Activated T-cell treated with anti-CD3 and anti-CD28 coated beads, Interleukin-2, amount 50 U/mL, for 48 hours (primary cell): ENCODE data around the gene SRD5A2.

Experiments used
- DNase-seq, 2 experiments: peaks; one replicate each; pipeline ENCODE4 v3.0.0-alpha.2; 2020

The SRD5A2 gene, protein sequence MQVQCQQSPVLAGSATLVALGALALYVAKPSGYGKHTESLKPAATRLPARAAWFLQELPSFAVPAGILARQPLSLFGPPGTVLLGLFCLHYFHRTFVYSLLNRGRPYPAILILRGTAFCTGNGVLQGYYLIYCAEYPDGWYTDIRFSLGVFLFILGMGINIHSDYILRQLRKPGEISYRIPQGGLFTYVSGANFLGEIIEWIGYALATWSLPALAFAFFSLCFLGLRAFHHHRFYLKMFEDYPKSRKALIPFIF

DNA sequence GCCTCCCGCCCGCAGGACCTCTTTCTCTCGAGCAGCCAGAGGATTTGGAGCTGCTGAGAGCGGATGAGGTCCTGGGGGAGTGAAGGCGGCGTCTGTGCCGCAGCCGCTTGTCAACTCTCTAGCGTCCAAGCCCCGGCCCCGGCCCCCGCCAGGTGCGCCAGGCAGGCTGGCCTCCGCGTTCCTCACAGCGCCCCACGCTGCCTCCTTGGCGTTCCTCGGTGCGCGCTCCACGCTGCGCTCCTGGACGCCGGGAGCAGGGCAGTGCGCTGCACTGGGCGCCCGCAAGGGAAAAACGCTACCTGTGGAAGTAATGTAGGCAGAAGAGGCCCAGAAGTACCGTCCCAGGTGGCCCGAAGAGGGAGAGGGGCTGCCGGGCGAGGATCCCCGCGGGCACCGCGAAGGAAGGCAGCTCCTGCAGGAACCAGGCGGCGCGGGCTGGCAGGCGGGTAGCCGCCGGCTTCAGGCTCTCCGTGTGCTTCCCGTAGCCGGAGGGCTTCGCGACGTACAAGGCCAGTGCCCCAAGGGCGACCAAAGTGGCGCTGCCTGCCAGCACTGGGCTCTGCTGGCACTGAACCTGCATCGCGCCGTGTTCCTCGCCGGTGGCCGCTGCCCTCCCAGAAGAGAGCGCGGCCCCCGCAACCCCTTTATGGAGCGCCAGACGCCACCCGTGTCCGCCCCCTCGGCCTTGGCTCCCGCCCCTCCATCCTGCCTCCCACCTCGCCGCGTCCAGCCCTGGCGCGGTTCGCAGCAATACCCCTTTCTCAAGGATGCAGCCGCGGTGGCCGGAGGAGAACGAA lies at the start of gene SRD5A2:
TSS of gene SRD5A2 (minus strand) at position 618 of the 797 bp plus-strand sequence. CDS start at position 580, 38 bp downstream.
- no peak for DNase-seq

DNA sequence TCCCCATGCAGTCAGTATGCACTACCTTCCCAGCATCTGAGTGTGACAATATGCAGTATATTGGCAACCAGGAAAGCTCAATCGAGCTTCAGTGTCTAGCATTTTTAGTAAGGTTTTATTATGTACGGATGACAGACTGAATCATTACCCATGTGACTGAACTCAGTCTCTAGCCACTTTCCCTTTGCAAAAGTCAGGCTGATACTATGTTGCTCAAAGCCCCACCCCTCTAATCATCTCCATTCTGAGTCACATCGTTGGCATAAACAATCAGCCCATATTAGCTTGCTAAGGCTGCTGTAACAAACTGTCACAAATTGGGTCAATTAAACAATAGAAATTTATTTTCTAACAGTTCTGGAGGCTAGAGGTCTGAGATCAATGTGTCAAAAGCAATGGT lies 25.8 kb upstream of the SRD5A2 start:
- no peak for DNase-seq

DNA sequence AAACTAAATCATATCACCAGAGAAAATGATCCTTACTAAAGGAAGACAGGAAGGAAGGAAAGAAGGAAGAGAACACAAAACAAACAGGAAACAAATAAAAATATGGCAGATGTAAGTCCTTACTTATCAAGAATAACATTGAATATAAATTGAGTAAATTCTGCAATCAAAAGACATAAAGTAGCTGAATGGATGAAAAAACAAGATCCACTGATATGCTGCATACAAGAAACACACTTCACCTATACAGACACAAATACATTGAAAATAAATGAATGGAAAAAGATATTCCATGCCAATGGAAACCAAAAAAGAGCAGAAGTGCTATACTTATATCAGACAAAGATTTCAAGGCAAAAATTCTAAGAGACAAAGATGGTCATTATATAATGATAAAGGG lies 18.0 kb upstream of the SRD5A2 start:
- DNase-seq = no peak

DNA sequence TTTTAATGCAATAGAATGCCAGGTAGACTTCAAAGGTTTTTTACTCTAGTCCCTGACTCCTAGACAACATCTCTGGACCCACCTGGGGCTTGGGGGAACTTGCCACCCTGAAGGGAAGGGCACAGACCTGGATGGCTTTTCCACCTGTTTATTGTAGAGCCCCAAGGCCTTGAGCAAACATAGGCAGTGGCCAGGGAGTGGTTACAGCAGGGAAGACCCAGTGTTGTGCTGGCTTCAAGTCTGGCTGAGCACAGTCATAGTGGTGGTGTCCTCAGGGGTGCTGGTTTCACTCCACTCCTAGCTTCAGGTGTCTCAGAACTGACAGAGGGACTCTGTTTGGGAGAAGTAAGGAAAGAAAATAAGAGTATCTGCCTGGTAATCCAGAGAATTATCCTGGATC lies 5.5 kb upstream of the SRD5A2 start:
- no peak for DNase-seq

DNA sequence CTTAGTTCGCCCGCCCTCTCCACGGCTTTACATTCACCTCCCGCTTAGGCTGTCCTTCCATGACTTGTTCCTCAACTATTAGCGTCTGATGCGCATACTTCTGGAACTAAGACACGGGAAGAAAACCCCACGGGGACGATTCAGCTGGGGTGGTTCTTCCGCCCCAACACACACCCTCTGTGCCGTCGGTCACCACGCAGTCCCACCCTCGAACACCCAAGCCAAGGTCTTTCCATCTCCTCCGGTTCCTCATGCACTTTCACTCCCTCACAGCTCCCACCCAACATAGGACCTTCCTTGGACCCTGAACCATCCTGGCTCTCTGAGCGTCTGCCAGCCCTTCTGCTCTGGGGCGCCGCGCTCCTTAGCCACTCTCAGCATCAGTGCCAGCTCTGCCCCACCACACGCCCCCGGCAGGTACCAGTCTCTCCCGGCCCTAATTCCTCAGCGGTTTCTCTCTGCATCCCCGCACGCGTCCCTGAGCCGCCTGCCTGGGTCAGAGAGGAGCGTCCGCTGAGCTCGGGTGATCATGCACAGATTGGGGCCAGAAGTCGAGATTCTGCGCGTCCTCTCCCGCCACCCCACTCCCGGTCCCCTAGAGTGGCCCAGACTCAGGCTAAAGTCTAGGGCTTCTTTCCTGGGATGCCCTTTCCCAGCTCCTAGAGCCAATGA lies 522 bp upstream of the SRD5A2 start:
- no peak for DNase-seq

DNA sequence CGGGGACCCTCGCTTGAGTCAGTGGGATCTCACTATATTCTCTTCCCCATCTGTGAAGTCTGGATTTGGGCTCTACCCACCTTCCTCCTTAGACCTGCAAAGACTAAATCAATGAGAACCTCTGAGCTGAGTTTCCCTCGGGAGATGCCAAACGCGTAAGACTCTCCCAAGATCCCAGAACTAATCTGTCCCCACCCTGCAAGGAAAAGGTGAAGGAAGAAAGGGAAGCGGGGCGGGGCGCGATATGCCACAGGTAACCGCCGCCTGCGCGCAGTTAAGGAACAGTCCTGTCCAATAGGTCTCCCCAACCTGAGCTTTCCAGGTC lies 780 bp downstream of the SRD5A2 start:
- no peak for DNase-seq

DNA sequence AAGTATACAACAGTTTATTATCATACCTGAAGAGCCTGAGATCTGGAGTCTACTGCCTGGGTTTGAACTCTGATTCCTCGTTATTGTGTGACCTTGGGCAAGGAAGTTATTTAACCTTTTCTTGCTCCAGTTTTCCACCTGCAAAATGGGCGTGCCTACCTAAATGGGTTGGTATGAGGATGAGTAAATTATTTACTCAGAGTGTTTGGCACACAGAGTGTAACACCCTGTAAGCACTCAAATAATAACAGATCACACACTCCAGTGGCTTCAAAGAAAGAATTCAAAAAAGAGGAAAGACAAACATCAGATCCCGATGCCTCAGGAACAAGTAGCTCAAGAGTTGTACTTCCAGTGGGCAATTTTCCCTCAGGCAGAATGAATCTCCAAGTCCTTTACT lies 2.4 kb downstream of the SRD5A2 start:
- no peak for DNase-seq

DNA sequence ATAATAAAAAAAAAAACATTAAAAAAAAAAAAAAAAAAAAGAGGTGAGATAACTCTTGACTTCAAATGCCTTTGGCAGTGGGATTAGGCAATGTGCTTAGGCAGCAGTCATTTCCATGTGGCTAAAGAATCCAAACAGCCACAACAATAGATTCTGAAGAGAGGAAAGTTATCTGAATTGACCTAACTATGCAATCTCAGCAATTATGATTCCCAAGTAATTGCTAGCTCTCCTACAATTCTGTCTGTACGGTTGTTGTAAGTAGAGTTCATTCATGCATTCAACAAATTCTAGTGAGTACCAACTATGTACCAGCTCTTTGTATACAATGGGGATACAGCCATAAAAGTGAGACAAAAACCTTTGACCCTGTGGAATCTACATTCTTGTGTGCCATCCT lies 3.6 kb downstream of the SRD5A2 start:
- DNase-seq = no peak

DNA sequence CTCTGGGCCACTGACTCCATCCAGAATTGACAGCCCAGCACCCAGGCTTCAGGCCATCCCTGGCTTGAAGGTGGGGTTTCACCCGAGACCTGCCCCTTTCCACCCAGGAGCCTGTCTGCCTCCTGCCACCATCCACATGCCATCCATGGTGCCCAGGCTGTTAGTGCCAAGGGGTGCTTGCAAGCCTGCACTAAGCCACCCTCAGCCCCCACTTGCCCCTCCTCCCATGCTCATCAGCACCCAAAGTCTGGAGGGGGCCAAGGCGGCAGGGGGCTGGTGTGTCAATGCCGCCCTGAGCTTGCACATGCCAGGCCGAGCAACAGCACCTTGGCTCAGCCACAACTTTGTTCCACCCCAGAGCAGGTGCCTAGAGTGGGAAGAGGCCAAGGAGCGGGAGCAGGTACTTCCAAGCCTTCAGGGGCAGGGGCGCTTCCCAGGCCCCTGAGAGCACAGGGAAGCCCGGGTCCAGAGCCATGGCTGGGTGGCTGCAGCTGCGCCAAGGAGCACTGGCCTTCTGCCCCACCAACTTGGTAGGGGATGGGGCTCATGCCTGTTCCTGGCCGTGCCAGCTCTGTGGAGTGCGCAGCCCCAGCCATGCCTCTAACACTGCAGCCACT lies 12.0 kb downstream of the SRD5A2 start:
- no peak for DNase-seq

DNA sequence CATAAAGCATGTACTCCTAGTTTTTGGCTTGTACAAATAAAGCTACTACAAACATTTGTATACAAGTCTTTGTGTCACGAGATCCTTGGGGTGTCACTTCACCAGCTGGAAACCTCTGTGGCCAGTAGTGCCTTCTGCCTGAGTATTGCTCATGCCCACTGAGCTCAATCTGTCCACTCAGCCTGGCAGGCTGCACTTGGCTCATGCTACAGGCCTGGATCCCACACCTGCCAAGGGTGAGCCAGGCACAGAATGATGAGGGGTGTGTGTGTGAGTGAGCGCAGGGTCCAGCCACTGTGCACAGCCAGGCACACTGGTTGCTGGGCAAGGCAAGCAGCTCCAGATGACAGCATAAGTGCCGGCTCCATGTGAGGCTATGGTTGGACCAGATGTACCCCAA lies 13.1 kb downstream of the SRD5A2 start:
- no peak for DNase-seq

DNA sequence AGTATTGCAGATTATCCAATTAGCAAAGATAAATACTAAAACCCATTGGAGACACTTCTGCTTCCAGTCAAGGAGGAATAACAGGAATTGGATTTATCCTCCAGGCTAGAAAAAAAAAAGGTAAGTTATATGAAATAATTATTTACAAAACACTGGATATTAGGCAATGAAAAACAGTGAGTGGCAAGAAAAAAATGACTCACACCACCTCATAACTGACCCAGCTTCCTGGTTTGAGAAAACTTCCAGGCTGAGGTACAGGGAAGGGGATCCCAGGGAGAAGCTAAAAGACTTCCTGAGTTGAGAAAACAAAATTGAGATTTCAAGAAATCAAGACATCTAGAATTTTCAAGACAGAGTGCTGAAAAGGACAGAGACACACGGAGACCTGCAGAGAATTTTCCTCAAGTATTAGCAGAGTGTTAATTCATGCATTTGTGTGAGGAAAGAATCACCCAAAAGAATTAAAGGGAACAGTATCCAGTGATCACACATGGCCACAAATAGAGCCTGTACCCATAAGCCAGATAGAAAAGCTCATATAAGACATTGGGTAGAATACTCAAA lies 17.4 kb downstream of the SRD5A2 start:
- no peak for DNase-seq

DNA sequence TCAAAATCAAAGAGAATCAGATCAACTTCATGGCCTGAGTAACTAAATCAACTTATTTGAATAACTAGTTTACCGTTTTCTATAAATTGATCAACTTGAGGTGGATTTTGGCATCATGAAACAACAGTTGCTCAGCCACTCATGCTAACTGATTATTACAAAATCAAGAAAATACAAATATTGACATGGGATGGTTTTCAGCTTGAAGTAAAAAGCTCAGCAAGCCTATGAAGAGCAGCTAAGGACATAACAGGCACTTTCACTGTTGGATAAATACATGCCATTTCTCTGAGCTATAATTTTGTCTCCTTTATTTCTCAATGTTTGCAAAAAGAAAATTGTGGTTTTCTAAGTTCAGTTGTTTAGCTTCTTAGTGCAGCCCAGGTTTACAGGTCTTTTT lies 18.9 kb downstream of the SRD5A2 start:
- DNase-seq = no peak

DNA sequence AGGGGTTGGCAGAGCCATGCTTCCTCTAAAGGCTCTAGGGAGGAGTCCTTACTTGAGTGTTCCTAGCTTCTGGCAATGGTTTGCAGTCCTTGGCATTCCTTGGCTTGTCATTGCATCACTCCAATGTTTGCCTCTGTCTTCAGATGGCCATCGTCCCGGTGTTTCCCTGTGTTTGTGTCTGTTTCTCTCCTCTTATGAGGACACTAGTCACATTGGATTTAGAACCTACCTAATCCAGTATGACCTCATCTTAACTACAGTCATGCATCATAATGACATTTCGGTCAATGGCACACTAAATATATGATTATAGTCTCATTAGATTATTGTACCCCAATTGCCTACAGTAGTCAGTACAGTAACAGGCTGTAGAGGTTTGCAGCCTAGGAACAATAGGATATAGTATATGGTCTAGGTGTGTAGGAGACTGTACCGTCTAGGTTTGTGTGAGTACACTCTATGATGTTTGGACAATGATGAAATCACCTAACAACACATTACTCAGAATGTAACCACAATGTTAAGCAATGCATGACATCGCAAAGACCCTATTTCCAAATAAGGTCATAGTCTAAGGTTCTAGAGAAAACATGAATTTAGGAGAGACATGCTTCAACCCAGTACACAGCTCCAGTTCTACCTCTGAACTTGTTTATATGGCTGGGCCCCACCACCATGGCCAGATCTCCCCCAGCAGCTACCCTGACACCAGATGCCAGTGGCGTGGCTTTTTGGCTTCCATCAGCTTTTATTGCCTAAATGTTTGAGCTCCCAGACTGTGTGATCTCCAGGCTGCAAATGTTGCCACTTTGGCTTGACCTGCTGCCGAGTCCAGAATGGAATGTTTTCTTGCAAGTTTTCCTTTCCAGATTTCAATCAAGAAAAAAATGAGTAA lies 22.1 kb downstream of the SRD5A2 start:
- no peak for DNase-seq

DNA sequence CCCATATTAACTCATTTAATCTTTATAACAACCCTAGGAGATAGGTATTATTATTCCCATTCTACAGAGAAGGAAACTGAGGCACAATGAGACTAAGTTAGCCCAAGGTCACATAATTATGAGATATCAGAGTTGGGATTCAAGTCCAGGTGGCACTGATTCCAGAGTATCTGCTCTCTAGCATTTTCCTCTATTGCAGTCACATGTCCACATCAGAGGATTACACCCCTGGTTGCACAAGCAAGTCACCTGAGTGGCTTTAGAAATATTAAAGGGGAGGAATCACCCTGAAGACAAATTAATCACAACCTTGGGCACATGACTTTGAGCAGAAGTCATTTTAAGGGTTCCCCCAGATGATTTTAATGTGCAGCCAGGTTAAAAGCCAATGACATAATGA lies 23.8 kb downstream of the SRD5A2 start:
- no peak for DNase-seq

DNA sequence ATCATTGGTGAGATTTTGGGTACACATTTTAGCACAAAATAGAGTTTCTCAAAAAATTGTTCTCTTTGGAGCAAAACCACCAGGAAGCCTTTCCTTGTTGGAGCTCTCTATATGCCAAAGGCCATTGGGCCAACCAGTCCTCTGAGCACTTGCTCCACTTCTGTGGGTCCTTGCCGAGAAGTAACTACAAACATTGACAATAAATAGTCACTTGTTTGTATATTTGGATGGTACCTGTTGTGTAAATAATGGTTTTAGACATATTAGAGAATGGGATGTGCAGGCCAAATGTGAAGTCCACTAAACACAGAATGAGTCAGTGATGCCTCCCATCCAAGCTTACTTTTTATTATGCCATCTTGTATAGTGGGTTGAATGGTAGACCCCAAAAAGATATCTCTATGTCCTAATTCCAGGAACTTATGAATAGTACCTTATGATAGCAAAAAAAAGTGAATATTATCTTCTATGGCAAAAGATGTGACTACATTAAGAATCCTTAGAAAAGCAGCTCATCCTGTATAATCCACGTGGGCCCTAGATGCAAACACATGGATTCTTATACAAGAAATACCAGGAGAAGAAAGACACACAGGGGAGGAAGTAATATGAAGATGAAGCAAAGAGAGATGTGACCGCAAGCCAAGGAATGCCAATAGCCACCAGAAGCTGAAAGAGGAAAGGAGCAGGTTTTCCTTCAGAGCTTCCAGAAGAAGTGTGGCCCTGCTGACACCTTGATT lies 24.6 kb downstream of the SRD5A2 start:
- no peak for DNase-seq

DNA sequence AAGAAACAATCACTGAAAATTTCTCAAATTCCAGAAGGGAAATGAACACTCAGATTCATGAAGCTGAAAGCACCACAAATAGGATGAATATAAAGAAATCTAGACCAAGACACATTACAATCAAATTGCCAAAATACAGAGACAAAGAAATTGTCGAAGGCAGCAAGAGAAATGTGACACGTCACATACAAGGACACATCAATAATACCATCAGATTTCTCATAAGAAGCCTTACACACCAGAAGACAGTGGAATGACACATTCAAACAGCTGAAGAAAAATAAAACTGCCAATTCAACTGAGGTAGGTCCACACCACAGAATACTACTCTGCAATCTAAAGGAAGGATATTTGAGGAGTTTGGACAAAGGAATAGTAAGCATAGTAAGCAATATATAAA lies 27.4 kb downstream of the SRD5A2 start:
- no peak for DNase-seq

DNA sequence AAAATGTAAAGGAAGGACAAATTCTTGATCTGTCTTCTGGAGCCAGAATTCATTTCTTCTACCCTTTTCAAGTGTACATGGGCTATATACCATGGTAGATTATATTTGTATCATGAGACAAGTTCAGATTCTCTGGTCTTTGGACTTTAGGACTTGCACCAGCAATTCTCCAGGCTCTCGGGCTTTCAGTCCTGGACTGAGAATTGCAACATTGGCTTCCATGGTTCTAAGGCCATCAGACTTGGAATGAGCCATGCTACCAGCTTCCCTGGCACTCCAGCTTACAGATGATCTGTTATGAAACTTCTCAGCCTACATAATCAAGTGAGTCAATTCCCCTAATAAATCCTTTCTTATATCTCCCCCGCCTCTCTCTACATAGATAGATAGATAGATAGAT lies 33.3 kb downstream of the SRD5A2 start:
- no peak for DNase-seq

DNA sequence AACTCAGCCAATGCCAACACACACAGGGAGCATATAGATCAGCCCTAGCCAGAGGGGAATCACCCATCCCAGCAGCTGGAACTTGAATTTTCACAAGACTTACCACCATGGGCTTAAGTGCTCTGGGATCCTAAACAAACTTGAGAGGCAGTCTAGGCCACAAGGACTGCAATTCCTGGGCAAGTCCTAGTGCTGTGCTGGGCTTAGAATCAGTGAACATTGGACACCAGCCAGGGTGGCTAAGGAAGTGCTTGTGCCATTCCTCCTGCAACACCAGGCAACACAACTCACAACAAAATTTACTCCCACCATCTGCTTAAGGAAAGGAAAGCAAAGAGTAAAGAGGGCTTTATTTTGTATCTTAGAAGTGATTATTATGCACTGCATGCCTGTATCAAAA lies 38.9 kb downstream of the SRD5A2 start:
- DNase-seq = no peak

DNA sequence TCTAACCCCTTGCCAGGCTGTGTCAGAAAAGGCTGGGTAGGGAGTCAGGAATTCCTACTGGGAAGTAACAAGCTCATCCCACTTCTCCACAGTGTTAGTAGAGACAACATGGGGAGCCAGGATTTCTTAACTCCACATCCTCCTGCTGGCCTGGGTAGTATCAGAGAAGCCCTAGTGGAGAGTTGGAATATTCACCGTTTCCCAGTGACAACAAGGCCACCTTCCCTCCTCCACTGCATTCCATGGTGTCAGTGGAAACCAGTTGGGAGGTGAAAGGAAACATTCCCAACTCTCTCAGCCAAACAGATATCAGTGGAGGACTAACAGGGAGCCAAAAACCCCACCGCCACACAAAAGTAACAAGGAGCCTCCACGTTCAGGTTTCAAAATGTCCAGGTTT lies 41.2 kb downstream of the SRD5A2 start:
- no peak for DNase-seq

DNA sequence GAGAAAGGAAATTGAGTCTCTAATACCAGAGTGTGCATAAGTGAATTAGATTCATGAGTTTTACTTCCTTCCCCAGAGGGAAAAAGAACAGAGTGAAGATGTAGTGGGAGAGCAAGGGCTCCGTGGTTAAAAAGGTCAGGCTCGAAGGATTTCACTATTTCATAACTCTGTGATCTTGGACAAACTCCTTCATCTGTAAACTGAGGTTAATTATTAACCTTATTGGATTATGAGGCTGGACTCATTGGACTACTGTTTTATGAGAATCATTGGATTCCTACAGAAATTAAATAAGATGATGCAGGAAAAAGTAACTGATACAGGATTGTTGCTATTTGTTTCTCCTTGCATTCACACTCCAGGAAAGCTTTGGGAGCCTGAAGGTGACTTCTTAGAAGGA lies 45.0 kb downstream of the SRD5A2 start:
- DNase-seq = no peak

DNA sequence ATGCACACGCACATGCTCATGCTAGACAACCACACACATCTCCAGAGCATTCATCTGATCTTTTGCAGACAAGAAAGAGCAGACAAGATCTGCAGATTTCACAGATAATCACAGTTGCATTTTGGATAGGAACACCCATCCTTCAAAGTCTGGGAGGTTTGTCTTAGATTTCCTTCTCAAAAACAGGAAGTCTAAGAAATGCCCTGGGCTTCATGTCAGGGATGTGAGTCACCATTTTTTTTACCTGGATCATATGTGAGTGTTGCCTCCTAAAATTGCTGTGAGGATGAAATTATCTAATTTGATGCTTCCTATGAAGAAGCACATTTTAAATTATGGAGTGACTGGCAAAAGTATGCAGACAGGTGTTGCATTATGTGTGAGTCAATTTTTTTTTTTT lies 46.1 kb downstream of the SRD5A2 start:
- DNase-seq = no peak

DNA sequence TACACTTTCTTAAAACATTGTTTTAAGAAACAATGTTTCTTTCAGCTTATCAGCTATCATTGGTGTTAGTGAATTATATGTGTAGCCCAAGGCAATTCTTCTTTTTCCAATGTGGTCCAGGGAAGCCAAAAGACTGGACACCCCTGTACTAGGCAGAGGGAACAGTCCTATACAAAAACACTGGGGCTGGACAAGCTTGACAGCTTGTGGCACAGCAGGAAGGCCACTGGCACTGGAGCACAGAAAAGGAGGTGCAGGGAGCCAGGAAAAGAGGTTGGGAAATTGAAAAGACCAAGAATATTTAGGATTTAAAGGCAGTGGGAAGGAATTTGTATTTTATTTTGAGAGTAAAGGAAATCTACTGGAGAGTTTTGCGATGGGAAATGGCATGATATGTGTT lies 47.7 kb downstream of the SRD5A2 start:
- DNase-seq = no peak
